Mucosa of descending colon (tissue), 3 donors: ENCODE data around the gene ZNF365. TPM values are rescaled to one million over a fixed set of nuclear protein-coding genes. Genes with fewer than 3 reads are reported as not detected.
"Not testable (repeated sequence)": the region's sequence is repeated elsewhere in the genome, so short reads cannot be mapped to it uniquely, and the experiment has no call there.

Experiments
- ATAC-seq: fragments of 200-7000 bp; cut with Tn5 transposase; one replicate; pipeline ENCODE4 v1.9.1; 2020; ENCODE audit warnings: mild to moderate bottlenecking, moderate library complexity
- DNase-seq, 3 donors: peaks; one replicate each; pipeline ENCODE4 v3.0.0-alpha.2; 2020
- H3K36me3 ChIP-seq: fragments of 200-600 bp; one replicate; pipeline ENCODE4 v1.8.0; 2021; ENCODE audit warnings: low read depth, mild to moderate bottlenecking
- H3K4me1 ChIP-seq: fragments of 200-600 bp; one replicate; pipeline ENCODE4 v1.8.0; 2021; ENCODE audit warnings: low read depth, mild to moderate bottlenecking
- H3K4me3 ChIP-seq: fragments of 200-600 bp; one replicate; pipeline ENCODE4 v1.8.0; 2021; ENCODE audit warnings: mild to moderate bottlenecking
- H3K9me3 ChIP-seq: fragments of 200-600 bp; one replicate; pipeline ENCODE4 v1.8.0; 2021; ENCODE audit warnings: mild to moderate bottlenecking
- CTCF ChIP-seq: fragments of 200-600 bp; IDR thresholded peaks from one replicate; pipeline ENCODE4 v1.8.0; 2022; ENCODE audit warnings: antibody characterized with exemption, mild to moderate bottlenecking
- intact Hi-C, 2 donors: fragments of 100-400 bp; cut with DNase I in 1 of 2; cut with micrococcal nuclease in 1 of 2; formaldehyde crosslinking; loops; one replicate each; pipeline versions ENCODE4 v1.11.0 to v1.11.1; 2022; cut with DNase I, micrococcal nuclease
- total RNA-seq, 3 donors: library from RNA; stranded (reverse); fragmentation: NEBNext Ultra II Directional in 2 of 3; extraction: Animal tissue kit (Norgen Biotek cat#: 25700) in 2 of 3; gene quantifications; one replicate each; pipeline versions ENCODE4 v1.2.1 to v1.2.4, GENCODE V29; 2021 to 2023
- donor health status: DM: no; HTN: no; CAD: no; lungs with moderate emphysema.
- donor health status: DM: no; HTN: no; CAD: no.
- donor health status: DM: no; HTN: yes; CAD: no.

Gene ZNF365
- total RNA-seq, 3 donors from 2014 or later = 0.29 to 0.38 TPM; not detected in 1

GRCh38 chr10:62343000-62343399 is 31.2 kb upstream of the ZNF365 start:
- no peaks in the 10 kb centered on the region for H3K36me3 ChIP-seq
- TF ChIP-seq CTCF = no peak
- no peaks in the 10 kb centered on the region for H3K4me1 ChIP-seq
- DNase-seq = no peak
- H3K4me3 ChIP-seq = no peak overlapping the region
- intact Hi-C loops = no loop called here
- ATAC-seq = no peak
- peaks cover 23% of the 10 kb centered on the region for H3K9me3 ChIP-seq

GRCh38 chr10:62348029-62348428 is 26.1 kb upstream of the ZNF365 start:
- Histone ChIP-seq H3K4me1 (no peaks in the 10 kb centered on the region), H3K4me3 (no peak overlapping the region), H3K9me3 (peaks cover 13% of the 10 kb centered on the region), H3K36me3 (no peaks in the 10 kb centered on the region)
- intact Hi-C loops = no loop called here
- no peak for ATAC-seq
- DNase-seq = no peak
- TF ChIP-seq CTCF = no peak

- intact Hi-C loops = no loop called here
- H3K4me1 ChIP-seq = no peaks in the 10 kb centered on the region
- H3K4me3 ChIP-seq = no peak overlapping the region
- TF ChIP-seq CTCF = no peak
- peaks cover 5% of the 10 kb centered on the region for H3K9me3 ChIP-seq
- DNase-seq (no peak), ATAC-seq (no peak)
- no peaks in the 10 kb centered on the region for H3K36me3 ChIP-seq
Observed at GRCh38 chr10:62352356-62352970, 21.7 kb upstream of the ZNF365 start.

GRCh38 chr10:62354916-62355315 is 19.3 kb upstream of the ZNF365 start:
- no peak for TF ChIP-seq CTCF
- DNase-seq (no peak), ATAC-seq (no peak)
- intact Hi-C loops = no loop called here
- H3K36me3 ChIP-seq = no peaks in the 10 kb centered on the region
- H3K4me3 ChIP-seq = no peak overlapping the region
- no peaks in the 10 kb centered on the region for H3K4me1 ChIP-seq
- no peaks in the 10 kb centered on the region for H3K9me3 ChIP-seq

- no peak for DNase-seq
- no peak overlapping the region for H3K4me3 ChIP-seq
- TF ChIP-seq CTCF = no peak
- no peak for ATAC-seq
- intact Hi-C loops = no loop called here
- no peaks in the 10 kb centered on the region for H3K36me3 ChIP-seq
- no peaks in the 10 kb centered on the region for H3K4me1 ChIP-seq
- no peaks in the 10 kb centered on the region for H3K9me3 ChIP-seq
Observed at GRCh38 chr10:62356447-62356846, 17.7 kb upstream of the ZNF365 start.

- intact Hi-C loops = not testable (repeated sequence)
Observed at GRCh38 chr10:62358151-62358550, 16.0 kb upstream of the ZNF365 start.

More at GRCh38 chr10:62358151-62358550, 16.0 kb upstream of the ZNF365 start:
- H3K4me1 ChIP-seq, H3K4me3 ChIP-seq, ATAC-seq, DNase-seq, H3K36me3 ChIP-seq, H3K9me3 ChIP-seq: not testable (repeated sequence)
